ENCODE measurements around the gene SLC13A3.

GRCh38 chr20:46582648-46583047, 68.6 kb downstream of the SLC13A3 start:
- TF ChIP-seq CTCF (IDR thresholded peaks at IDR 0.05; ENCODE audit: low read depth, low read length, missing input control) (no peak), RAD21 (IDR thresholded peaks at IDR 0.05) (no peak), TAF1 (conservative IDR thresholded peaks at IDR 0.05) (no peak), RXRA (IDR thresholded peaks at IDR 0.05) (no peak), REST (IDR thresholded peaks at IDR 0.05) (no peak)
- TF ChIP-seq, protein P1, sequence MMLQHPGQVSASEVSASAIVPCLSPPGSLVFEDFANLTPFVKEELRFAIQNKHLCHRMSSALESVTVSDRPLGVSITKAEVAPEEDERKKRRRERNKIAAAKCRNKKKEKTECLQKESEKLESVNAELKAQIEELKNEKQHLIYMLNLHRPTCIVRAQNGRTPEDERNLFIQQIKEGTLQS (IDR thresholded peaks at IDR 0.05) = no peak

Data from liver (tissue), 3 donors.